Measurements from ENCODE around the gene FRAS1. TPM values are rescaled to one million over a fixed set of nuclear protein-coding genes. Genes with fewer than 3 reads are reported as not detected.
"Not testable (repeated sequence)": the region's sequence is repeated elsewhere in the genome, so short reads cannot be mapped to it uniquely, and the experiment has no call there.

FRAS1 gene
- total RNA-seq, 2 experiments from 2014 or later = not detected

DNA sequence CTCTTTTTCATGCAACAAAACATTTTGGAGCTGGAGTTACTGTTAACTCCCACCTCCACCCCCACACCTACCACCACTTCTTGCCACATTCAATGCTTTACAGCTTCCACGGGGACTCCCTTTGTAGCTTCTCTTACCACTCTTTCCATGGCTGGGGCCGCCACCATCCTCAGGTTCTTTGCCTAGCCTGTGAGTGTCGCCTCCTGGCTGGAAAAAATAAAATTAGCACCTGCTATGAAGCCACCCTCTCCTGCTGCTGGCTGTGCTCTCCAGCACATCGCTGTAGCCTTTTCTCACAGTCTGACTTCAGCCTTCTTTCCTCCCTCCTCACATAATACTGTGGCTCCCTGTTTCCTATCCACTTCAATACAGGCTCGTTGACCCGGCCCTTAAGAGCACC lies 114.4 kb downstream of the FRAS1 start:
- no peak overlapping the region for H3K4me3 ChIP-seq (ENCODE audit: low read length)
- POLR2A ChIA-PET = no interaction called here
- no peaks in the 10 kb centered on the region for H3K4me1 Mint-ChIP-seq (ENCODE audit: low read depth)
- no peaks in the 10 kb centered on the region for H3K9me3 Mint-ChIP-seq
- CTCF ChIA-PET = no interaction called here
- H3K36me3 ChIP-seq (ENCODE audit: insufficient read depth, low read length) = no peaks in the 10 kb centered on the region
- H3K4me1 ChIP-seq (ENCODE audit: insufficient read depth, low read length) = no peaks in the 10 kb centered on the region
- TF ChIP-seq, protein P1, sequence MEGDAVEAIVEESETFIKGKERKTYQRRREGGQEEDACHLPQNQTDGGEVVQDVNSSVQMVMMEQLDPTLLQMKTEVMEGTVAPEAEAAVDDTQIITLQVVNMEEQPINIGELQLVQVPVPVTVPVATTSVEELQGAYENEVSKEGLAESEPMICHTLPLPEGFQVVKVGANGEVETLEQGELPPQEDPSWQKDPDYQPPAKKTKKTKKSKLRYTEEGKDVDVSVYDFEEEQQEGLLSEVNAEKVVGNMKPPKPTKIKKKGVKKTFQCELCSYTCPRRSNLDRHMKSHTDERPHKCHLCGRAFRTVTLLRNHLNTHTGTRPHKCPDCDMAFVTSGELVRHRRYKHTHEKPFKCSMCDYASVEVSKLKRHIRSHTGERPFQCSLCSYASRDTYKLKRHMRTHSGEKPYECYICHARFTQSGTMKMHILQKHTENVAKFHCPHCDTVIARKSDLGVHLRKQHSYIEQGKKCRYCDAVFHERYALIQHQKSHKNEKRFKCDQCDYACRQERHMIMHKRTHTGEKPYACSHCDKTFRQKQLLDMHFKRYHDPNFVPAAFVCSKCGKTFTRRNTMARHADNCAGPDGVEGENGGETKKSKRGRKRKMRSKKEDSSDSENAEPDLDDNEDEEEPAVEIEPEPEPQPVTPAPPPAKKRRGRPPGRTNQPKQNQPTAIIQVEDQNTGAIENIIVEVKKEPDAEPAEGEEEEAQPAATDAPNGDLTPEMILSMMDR (IDR thresholded peaks at IDR 0.05) = no peak
- peaks cover 4% of the 10 kb centered on the region for H3K27me3 Mint-ChIP-seq
- ATAC-seq (ENCODE audit: poor library complexity) = no peak
- H3K4me3 Mint-ChIP-seq = no peak overlapping the region
- no peak overlapping the region for H3K27ac Mint-ChIP-seq
- H3K36me3 Mint-ChIP-seq (ENCODE audit: low read depth) = no peaks in the 10 kb centered on the region
- no peak for DNase-seq
- intact Hi-C loops (cut with DNase I, micrococcal nuclease) = no loop called here
- peaks cover 0 to 5% of the 10 kb centered on the region in 2 experiments for H3K27me3 ChIP-seq (ENCODE audit: control insufficient read depth in 1 of 2, insufficient read depth in 2 of 2, low read length in 2 of 2)
- no peak overlapping the region for H3K27ac ChIP-seq (ENCODE audit: low read depth in 1 of 2, low read length in 2 of 2)
- no peaks in the 10 kb centered on the region for H3K9me3 ChIP-seq (ENCODE audit: control insufficient read depth in 1 of 2, insufficient read depth in 1 of 2, low read length in 2 of 2)

DNA sequence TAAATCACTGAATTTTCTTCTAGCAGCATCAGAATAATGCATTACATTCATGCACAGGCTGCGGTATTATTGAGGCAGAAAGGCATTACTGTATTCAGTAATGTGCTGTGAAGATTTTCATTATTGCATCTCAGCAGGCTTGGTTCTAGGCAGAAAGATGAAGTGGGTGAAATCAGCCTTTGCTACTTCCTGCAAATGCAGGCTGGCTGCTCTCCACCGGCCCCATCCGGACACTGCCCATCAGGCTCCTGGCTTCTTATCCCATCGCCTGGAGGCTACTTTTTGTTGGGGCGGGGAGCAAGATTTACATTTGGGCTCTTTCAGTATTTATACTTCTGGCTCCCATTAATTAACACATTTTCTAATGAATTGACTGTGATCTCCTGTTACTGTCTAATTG lies 117.8 kb downstream of the FRAS1 start:
- Mint-ChIP-seq H3K4me3 (no peak overlapping the region), H3K4me1 (ENCODE audit: low read depth) (no peaks in the 10 kb centered on the region), H3K9me3 (no peaks in the 10 kb centered on the region), H3K27me3 (peaks cover 4% of the 10 kb centered on the region), H3K27ac (no peak overlapping the region), H3K36me3 (ENCODE audit: low read depth) (no peaks in the 10 kb centered on the region)
- DNase-seq (no peak), ATAC-seq (ENCODE audit: poor library complexity) (no peak)
- H3K4me3 ChIP-seq (ENCODE audit: low read length) = no peak overlapping the region
- intact Hi-C loops (cut with DNase I, micrococcal nuclease) = no loop called here
- no peaks in the 10 kb centered on the region for H3K4me1 ChIP-seq (ENCODE audit: insufficient read depth, low read length)
- ChIA-PET POLR2A (no interaction called here), CTCF (no interaction called here)
- peaks cover 0 to 5% of the 10 kb centered on the region in 2 experiments for H3K27me3 ChIP-seq (ENCODE audit: control insufficient read depth in 1 of 2, insufficient read depth in 2 of 2, low read length in 2 of 2)
- TF ChIP-seq, protein P1 (IDR thresholded peaks at IDR 0.05) = no peak
- no peaks in the 10 kb centered on the region for H3K36me3 ChIP-seq (ENCODE audit: insufficient read depth, low read length)
- H3K27ac ChIP-seq (ENCODE audit: low read depth in 1 of 2, low read length in 2 of 2) = no peak overlapping the region
- no peaks in the 10 kb centered on the region for H3K9me3 ChIP-seq (ENCODE audit: control insufficient read depth in 1 of 2, insufficient read depth in 1 of 2, low read length in 2 of 2)

DNA sequence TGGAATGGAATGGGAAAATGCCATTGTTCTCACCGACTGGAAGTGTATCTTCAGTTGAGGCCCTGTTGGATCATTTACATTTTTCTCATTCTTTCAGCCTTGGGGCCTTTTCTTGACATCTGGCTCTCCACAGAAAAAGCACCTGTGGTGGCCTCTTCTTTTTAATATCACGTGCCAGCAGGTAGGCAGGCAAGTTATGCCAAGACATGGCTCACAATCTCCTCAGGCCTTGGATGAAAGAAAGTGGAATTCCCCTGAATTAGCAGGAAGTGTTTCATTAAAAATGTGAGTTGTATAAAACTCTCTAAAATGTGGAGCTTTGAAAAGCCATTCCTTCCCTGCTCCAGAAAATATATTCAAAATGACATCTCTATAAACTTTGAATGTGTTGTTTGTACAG lies 122.1 kb downstream of the FRAS1 start:
- TF ChIP-seq, protein P1 (IDR thresholded peaks at IDR 0.05) = no peak

DNA sequence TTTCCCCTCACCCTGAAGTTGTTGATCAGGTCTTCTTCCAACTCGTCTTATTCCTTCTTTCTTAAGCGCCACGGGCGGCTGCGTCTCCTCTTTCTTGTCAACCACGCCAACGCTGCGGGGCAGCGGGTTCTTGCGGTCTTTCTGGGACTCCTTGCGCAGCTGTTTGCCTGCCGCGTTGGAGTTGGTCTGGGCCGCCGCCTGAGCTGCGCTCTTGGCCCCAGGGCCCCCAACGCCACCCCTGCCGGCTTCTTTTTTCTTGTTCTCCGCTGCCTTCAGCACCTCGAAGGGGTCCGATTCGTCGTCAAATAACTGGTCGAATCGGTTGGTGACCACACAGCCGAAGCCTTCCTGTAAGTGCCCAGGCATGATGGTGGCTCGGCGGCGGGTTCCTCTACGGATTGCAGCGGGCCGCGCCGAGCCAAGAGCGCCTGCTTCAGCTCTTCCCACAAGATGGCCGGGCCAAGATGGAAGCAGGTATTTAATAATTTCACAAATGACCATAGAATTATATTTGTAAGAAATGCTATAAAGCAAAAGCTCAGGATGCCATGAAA lies 124.6 kb downstream of the FRAS1 start:
- H3K4me3 Mint-ChIP-seq; H3K4me3 ChIP-seq (ENCODE audit: low read length); POLR2A ChIA-PET; H3K36me3 ChIP-seq (ENCODE audit: insufficient read depth, low read length); H3K27ac ChIP-seq (ENCODE audit: low read depth in 1 of 2, low read length in 2 of 2); H3K36me3 Mint-ChIP-seq (ENCODE audit: low read depth); H3K4me1 Mint-ChIP-seq (ENCODE audit: low read depth); H3K9me3 ChIP-seq (ENCODE audit: control insufficient read depth in 1 of 2, insufficient read depth in 1 of 2, low read length in 2 of 2); H3K9me3 Mint-ChIP-seq; H3K27me3 Mint-ChIP-seq; H3K27ac Mint-ChIP-seq; ATAC-seq (ENCODE audit: poor library complexity); CTCF ChIA-PET; DNase-seq; intact Hi-C loops (cut with DNase I, micrococcal nuclease); H3K4me1 ChIP-seq (ENCODE audit: insufficient read depth, low read length); H3K27me3 ChIP-seq (ENCODE audit: control insufficient read depth in 1 of 2, insufficient read depth in 2 of 2, low read length in 2 of 2): not testable (repeated sequence)

More for the DNA sequence above, 122.1 kb downstream of the FRAS1 start:
- intact Hi-C loops (cut with DNase I, micrococcal nuclease) = no loop called here
- ATAC-seq (ENCODE audit: poor library complexity) = no peak
- Histone ChIP-seq H3K27ac (ENCODE audit: low read depth in 1 of 2, low read length in 2 of 2) (no peak overlapping the region), H3K27me3 (ENCODE audit: control insufficient read depth in 1 of 2, insufficient read depth in 2 of 2, low read length in 2 of 2) (peaks cover 0 to 5% of the 10 kb centered on the region in 2 experiments), H3K9me3 (ENCODE audit: control insufficient read depth in 1 of 2, insufficient read depth in 1 of 2, low read length in 2 of 2) (peaks cover 0 to 6% of the 10 kb centered on the region in 2 experiments), H3K4me1 (ENCODE audit: insufficient read depth, low read length) (no peaks in the 10 kb centered on the region), H3K36me3 (ENCODE audit: insufficient read depth, low read length) (no peaks in the 10 kb centered on the region), H3K4me3 (ENCODE audit: low read length) (no peak overlapping the region)
- peaks cover 6% of the 10 kb centered on the region for H3K27me3 Mint-ChIP-seq
- ChIA-PET POLR2A (no interaction called here), CTCF (no interaction called here)
- H3K4me1 Mint-ChIP-seq (ENCODE audit: low read depth) = no peaks in the 10 kb centered on the region
- H3K9me3 Mint-ChIP-seq = no peaks in the 10 kb centered on the region
- no peak for DNase-seq
- no peaks in the 10 kb centered on the region for H3K36me3 Mint-ChIP-seq (ENCODE audit: low read depth)
- no peak overlapping the region for H3K27ac Mint-ChIP-seq
- H3K4me3 Mint-ChIP-seq = no peak overlapping the region

All from CD4-positive, alpha-beta T cell (primary cell).